ELR (cell line): ENCODE data around the gene OR10V1.

Experiments
- DNase-seq: peaks from one replicate; pipeline ENCODE4 v3.0.0-alpha.2; 2015; ENCODE audit warnings: low read depth

The OR10V1 gene

GRCh38 chr11:59668950-59669610 is 44.6 kb downstream of the OR10V1 start, which contains the start of gene PATL1:
Gene PATL1 (minus strand): TSS chr11:59669037. CDS start chr11:59668895, 142 bp downstream.
- DNase-seq: peak; percentile 99

- DNase-seq: peak; percentile 78
These were observed 45.3 kb downstream of the OR10V1 start for GRCh38 chr11:59668188-59668949.

- no peak for DNase-seq
These were observed 45.8 kb downstream of the OR10V1 start for GRCh38 chr11:59667812-59668187.

- DNase-seq: no peak
These were observed 46.7 kb downstream of the OR10V1 start for GRCh38 chr11:59666969-59667368.
